Cortex of kidney (tissue), 1 donor: Measurements from ENCODE around the gene CLOCK.

Experiments used
- DNase-seq: peaks from one replicate; lab custom pipeline; 2025; lab: John Stamatoyannopoulos, UW

Gene CLOCK

GRCh38 chr4:55409468-55410171 lies 137.1 kb downstream of the CLOCK start:
- DNase-seq: no peak

GRCh38 chr4:55407764-55408163 lies 138.9 kb downstream of the CLOCK start:
- DNase-seq: no peak

GRCh38 chr4:55407119-55407518 lies 139.6 kb downstream of the CLOCK start:
- DNase-seq: no peak

GRCh38 chr4:55406545-55406944 lies 140.2 kb downstream of the CLOCK start:
- DNase-seq: no peak

DNA sequence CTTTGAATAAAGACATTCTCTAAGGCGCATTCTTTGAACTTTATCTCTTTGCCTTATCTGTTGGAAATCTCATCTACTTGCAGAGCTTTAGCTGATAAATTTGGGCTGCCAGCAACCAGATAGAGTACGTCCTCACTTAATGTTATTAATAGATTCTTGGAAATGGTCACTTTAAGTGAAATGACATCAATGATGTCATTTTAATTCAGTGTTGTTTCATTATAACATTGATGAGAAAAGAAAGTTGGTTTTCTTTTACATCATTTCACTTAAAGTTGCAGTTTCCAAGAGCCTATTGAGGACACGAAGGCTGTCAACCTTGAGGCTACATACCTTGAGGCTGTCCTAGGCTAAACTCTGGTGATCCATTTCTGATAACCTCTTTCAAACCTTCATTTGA lies 141.6 kb downstream of the CLOCK start:
- no peak for DNase-seq

DNA sequence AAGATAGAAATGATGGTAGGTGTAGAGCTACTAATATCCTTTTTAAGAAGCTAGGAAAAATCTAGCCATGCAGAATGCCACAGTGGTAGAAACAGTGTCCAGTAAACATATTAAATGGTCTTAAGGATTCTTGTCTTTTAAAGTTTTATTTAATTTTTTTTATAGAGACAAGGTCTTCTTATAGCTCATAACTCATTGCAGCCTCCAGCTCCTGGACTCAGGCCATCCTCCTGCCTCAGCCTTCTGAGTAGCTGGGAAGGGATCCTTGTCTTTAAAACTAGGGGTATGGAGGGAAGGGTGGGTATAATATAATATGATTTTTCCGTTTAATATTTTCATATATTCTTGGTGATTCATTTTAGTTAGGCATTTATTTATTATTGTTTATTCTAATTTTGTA lies 147.1 kb downstream of the CLOCK start:
- no peak for DNase-seq

DNA sequence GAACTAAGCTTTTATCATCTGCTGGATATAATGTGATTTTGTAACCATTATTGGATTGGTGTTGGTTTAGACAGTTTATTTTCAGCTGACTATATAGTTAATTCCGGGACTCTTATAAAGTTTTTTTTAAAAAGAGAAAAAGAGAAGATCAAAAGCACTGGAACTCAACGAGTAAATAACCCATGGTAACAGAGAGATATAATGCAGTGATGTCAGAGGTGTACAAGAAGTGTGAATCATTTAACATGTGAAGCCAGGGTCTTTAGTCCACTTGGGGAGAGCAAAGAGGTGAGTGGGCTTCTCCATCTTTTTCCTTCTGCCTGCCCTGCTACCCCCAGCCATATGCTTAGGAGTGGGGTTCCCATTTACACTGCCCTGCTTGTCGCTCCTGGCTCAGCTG lies 147.7 kb downstream of the CLOCK start:
- DNase-seq: no peak

GRCh38 chr4:55398461-55398860 lies 148.2 kb downstream of the CLOCK start:
- no peak for DNase-seq

- no peak for DNase-seq
Measured at GRCh38 chr4:55397520-55398321, 149.0 kb downstream of the CLOCK start.

DNA sequence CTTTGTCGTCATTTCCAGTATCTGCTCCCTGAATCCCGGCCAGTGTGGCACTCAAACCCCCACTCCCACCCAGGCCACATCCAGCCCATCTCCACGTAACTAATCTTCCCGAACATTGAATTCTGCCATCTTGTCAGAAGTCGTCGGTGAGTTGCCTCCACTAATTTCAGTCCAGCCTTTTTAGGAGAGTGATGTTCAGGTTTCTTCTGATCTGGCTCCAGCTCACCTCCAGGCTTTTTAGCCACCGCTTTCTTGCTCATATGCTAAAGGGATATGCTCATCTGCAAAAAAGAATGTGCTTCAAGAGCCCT lies 149.6 kb downstream of the CLOCK start:
- DNase-seq: no peak

DNA sequence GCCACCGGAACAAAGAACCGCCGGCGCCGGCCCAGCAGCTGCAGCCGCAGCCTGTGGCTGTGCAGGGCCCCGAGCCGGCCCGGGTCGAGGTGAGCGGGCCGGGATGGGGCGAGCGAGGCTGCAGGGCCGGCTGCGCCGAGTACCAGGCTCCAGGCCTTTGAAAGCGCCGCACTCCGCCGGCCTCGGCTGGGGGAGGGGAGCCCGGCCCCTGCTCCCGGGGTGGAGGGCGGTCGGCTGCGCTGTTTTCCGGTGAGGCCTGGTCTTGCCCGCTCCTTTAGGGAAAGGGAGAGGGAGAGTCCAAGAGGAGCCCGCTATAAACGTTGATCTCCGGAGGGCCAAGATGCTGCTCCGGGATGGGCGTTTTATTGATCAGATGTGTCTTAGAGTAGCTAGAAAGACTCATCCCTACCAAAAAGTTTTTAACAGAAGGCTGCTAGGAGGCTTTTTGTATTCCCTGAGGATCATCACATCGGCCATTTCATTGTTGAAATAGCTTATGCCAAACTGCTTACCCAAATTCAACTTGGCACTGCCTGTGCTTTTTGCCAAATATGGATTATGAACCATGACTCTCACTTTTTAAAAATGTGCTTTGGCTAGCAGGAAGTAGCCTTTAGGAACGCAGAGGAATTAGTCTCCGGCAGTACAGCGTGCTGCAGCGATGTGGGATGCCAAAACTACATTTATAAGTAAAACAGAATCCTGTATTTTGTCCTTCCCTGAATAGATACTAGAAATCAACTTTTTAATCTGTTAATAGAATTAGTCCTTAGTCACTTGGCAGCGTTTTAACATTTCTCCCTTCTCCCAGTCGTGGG lies 150.2 kb downstream of the CLOCK start:
- peak; percentile 22 for DNase-seq

DNA sequence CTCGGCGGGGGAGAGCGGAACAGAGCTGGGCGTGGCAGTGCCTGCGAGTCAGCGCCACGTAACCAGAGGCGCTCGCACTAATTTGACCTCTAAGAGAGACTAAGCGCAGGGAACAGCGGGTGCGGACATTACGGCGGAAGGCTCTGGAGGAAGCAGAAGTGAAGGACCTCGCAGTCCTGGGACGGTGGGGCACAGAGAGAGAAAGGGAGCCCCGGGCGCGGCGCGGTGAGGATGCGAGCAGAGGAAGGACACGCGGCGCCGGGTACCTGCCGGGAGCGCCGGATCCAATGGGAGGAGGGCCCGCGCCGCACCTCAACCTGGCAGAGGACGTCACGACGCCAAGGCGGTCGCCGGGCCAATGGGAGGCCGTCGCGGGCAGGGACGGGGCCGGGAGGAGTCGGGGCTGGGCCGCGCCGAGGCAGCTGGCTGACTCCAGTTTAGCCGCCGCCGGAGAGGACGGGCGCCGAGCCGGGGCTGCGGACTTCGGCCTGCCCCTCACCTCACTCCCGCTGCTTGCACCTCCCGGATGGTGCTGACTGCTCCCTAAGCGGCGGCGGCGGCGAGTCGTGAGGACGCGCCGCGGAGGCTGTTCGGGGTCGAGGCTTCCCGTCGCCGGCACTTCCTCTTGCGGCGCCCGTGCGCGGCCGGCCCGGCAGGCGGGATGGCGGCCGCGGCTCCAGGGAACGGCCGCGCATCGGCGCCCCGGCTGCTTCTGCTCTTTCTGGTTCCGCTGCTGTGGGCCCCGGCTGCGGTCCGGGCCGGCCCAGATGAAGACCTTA lies 151.0 kb downstream of the CLOCK start, which contains the start of gene TMEM165:
TSS of gene TMEM165 (plus strand) at position 429 of the 779 bp plus-strand sequence. CDS start at position 662, 233 bp downstream.
- peak; percentile 73 for DNase-seq

GRCh38 chr4:55395218-55395528 lies 151.5 kb downstream of the CLOCK start:
- DNase-seq: no peak

DNA sequence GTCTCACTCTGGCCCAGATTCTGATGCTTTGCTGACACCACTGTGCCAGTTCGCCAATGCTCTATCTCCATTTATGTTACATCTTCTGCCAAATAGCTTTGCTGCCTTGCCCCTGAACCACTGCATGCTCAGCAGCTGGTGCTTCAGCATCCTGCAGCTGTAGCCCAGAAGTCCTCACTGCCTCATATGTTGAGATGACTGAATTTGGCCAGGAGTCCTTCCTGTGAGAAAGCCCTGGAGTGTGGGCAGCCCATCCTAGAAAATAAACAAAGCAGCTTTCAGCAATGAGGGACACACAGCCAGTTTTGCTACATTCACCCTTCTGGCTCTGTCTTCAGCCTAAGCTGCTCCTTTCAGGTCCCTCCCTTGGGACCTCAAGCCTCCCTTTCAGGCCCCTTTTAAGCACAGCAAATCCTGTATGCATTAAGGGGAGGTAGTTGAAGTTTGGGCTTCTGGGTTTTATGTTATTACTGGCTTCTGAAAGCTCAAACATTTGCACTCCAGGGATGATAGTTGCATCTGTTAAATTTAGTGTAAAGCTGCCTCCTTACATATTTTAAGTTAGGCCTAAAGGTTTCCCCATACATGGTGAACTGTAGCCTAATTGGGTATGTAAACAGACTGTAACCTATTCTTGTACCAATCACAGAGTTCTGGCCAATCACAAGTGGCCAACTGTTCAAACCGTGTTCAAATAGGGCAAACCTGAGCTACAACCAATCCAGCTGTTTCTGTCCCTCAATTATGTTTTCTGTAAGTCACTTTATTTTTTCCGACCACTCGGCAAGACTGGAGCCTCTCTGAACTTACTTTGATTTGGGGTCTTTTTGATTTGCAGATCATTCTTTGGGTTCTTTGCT lies 153.0 kb downstream of the CLOCK start:
- no peak for DNase-seq

GRCh38 chr4:55386840-55387239 lies 159.9 kb downstream of the CLOCK start:
- DNase-seq: no peak

GRCh38 chr4:55386073-55386472 lies 160.6 kb downstream of the CLOCK start:
- no peak for DNase-seq

DNA sequence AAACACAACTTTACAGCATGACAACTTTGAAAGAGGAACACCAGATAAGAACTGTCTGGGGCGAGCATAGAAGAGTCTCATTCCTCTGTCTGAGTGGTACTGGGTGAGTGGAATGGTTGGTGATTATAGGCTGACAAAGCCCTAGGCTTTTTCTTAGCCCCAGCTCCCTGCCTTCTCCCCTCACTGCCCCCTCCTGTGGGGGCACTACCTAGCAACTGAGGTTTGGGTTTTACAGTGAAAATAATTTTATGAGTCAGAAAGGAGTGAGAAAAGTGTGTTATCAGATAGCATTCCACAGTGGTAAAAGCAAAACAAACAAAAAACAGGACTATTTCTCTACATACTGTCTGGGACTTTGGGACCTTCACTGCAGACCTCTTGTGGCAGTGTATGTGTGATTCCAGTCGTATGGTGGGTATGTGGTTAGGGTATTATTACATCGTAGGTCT lies 161.5 kb downstream of the CLOCK start:
- DNase-seq: no peak

GRCh38 chr4:55382488-55383003 lies 164.2 kb downstream of the CLOCK start:
- no peak for DNase-seq

DNA sequence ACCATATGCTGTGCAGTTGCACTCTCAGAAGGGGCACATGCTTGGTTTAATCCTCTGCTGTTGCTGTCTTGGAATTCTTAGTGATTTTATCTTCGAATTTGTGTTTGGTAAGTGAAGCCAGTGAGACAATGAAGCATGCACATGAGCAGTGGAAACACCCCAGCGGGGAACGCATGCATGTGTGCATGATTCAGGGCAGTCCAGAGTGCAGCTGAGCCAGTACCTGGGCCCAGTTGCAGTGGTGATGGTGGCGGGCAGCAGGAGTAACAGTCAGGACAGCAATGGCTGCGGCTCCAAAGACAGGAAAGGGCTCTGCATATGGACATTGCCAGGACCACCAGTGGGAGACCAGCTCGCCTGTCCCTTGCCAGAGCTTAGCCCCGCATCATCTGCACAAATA lies 165.2 kb downstream of the CLOCK start:
- no peak for DNase-seq

GRCh38 chr4:55380576-55380975 lies 166.1 kb downstream of the CLOCK start:
- no peak for DNase-seq
